ENCODE measurements around the gene RDH5.
"Not testable (repeated sequence)": the region's sequence is repeated elsewhere in the genome, so short reads cannot be mapped to it uniquely, and the experiment has no call there.

Gene RDH5

GRCh38 chr12:55746174-55746912, 26.1 kb downstream of the RDH5 start:
- no peak for DNase-seq (ENCODE audit: low read depth)

GRCh38 chr12:55746913-55747231, 26.7 kb downstream of the RDH5 start:
- no peak for DNase-seq (ENCODE audit: low read depth)

- no peak for DNase-seq (ENCODE audit: low read depth)
These were observed 28.2 kb downstream of the RDH5 start for GRCh38 chr12:55748230-55748993.

GRCh38 chr12:55755246-55755645, 35.1 kb downstream of the RDH5 start:
- DNase-seq (ENCODE audit: low read depth), result no peak

GRCh38 chr12:55757701-55758100, 37.5 kb downstream of the RDH5 start:
- no peak for DNase-seq (ENCODE audit: low read depth)

- not testable (repeated sequence) for DNase-seq (ENCODE audit: low read depth)
These were observed 38.4 kb downstream of the RDH5 start for GRCh38 chr12:55758575-55758974.

GRCh38 chr12:55760663-55761062, 40.5 kb downstream of the RDH5 start:
- peak; percentile 54 for DNase-seq (ENCODE audit: low read depth)

- DNase-seq (ENCODE audit: low read depth), result no peak
These were observed 42.5 kb downstream of the RDH5 start for GRCh38 chr12:55762646-55763045.

- DNase-seq (ENCODE audit: low read depth), result no peak
These were observed 45.6 kb downstream of the RDH5 start for GRCh38 chr12:55765736-55766290.

GRCh38 chr12:55767156-55767555, 47.0 kb downstream of the RDH5 start:
- no peak for DNase-seq (ENCODE audit: low read depth)

- no peak for DNase-seq (ENCODE audit: low read depth)
These were observed 51.5 kb downstream of the RDH5 start for GRCh38 chr12:55771736-55772135.

All from activated T-cell treated with anti-CD3 and anti-CD28 coated beads for 48 hours (primary cell).